HCT116 (cell line): ENCODE measurements around the gene OR8K3. TPM values are rescaled to one million over a fixed set of nuclear protein-coding genes. Genes with fewer than 3 reads are reported as not detected.

Experiments used
- ATAC-seq: fragments of 200-7000 bp; cut with Tn5 transposase; 2 replicates; pipeline ENCODE4 v1.9.1; 2020; ENCODE audit warnings: mild to moderate bottlenecking, moderate library complexity
- BruUV-seq: library from RNA; stranded (reverse); fragments of 400-500 nt; replicated peaks from 2 replicates; lab custom pipeline; 2021; lab: Mats Ljungman, UMichigan
- CTCF ChIA-PET: fragments of 300-600 bp; sonication (Branson Sonifier 250); formaldehyde crosslinking; loops from one replicate; lab custom pipeline; 2021; ENCODE audit warnings: antibody characterized with exemption; lab: Charles Lee
- POLR2A ChIA-PET: fragments of 300-600, 350-600 bp; sonication (Branson Sonifier 250); formaldehyde crosslinking; loops from one replicate; lab custom pipeline; 2021; ENCODE audit warnings: antibody characterized with exemption; lab: Charles Lee
- RAD21 ChIA-PET, 2 experiments: fragments of 300-600 bp; sonication (Branson Sonifier 250); formaldehyde crosslinking; loops; one replicate each; lab custom pipeline; 2023; ENCODE audit warnings: low total read pairs in 2 of 2; ENCODE audit not compliant: uncharacterized antibody in 2 of 2, unreplicated experiment in 2 of 2, low non-redundant PET in 1 of 2; lab: Charles Lee
- DNase-seq: peaks from one replicate; pipeline ENCODE4 v3.0.0-alpha.2; 2010; ENCODE audit warnings: low read depth, low spot score
- H2AFZ ChIP-seq: fragments of 200-600 bp; shearing (Covaris generic), sonication (generic); 2 replicates; pipeline ENCODE4 v1.6.1; 2017; ENCODE audit warnings: low read depth, mixed run types, mixed read lengths, antibody characterized with exemption, low read length; ENCODE audit not compliant: poor library complexity, severe bottlenecking
- H3K27ac ChIP-seq: 2 replicates; pipeline ENCODE4 v1.5.1; 2012; ENCODE audit warnings: low read depth, low read length
- H3K27me3 ChIP-seq: fragments of 200-600 bp; sonication (generic); 2 replicates; pipeline ENCODE4 v1.6.1; 2016; ENCODE audit warnings: mixed run types, low read length, mixed read lengths; ENCODE audit not compliant: insufficient read depth
- H3K36me3 ChIP-seq, 2 experiments: fragments of 200-500 bp in 1 of 2; fragments of 200-600 bp in 1 of 2; sonication (Bioruptor generic) in 1 of 2; sonication (generic) in 1 of 2; 2 replicates each; pipeline versions ENCODE4 v1.5.1 to v1.6.1; 2014 to 2016; ENCODE audit warnings: low read length in 2 of 2, inconsistent platforms in 1 of 2, mixed read lengths in 1 of 2, mixed run types in 1 of 2; ENCODE audit not compliant: insufficient read depth in 2 of 2, control insufficient read depth in 1 of 2
- H3K4me1 ChIP-seq, 2 experiments: fragments of 200-600 bp in 1 of 2; sonication (generic) in 1 of 2; 2 replicates each; pipeline versions ENCODE4 v1.5.1 to v1.6.1; 2012 to 2017; ENCODE audit warnings: low read length in 2 of 2, inconsistent platforms in 1 of 2, mild to moderate bottlenecking in 1 of 2, mixed read lengths in 1 of 2, mixed run types in 1 of 2, moderate library complexity in 1 of 2; ENCODE audit not compliant: insufficient read depth in 2 of 2, control insufficient read depth in 1 of 2
- H3K4me2 ChIP-seq: fragments of 200-600 bp; sonication (generic); 2 replicates; pipeline ENCODE4 v1.6.1; 2017; ENCODE audit warnings: mixed run types, low read length, mixed read lengths
- H3K4me3 ChIP-seq, 2 experiments: fragments of 200-600 bp in 1 of 2; sonication (generic) in 1 of 2; replicated peaks in 1 of 2; 2 replicates each; pipeline ENCODE4 v1.5.1; 2011 to 2016; ENCODE audit warnings: low read length in 2 of 2, control low read depth in 1 of 2, low read depth in 1 of 2, mild to moderate bottlenecking in 1 of 2, mixed read lengths in 1 of 2, mixed run types in 1 of 2
- H3K79me2 ChIP-seq: fragments of 200-600 bp; sonication (generic); 2 replicates; pipeline ENCODE4 v1.6.1; 2017; ENCODE audit warnings: mild to moderate bottlenecking, mixed run types, low read length, moderate library complexity, mixed read lengths; ENCODE audit not compliant: insufficient read depth
- H3K9ac ChIP-seq: fragments of 200-600 bp; sonication (generic); 2 replicates; pipeline ENCODE4 v1.6.1; 2016; ENCODE audit warnings: low read length, mixed read lengths
- H3K9me2 ChIP-seq: fragments of 200-600 bp; sonication (generic), shearing (Covaris generic); 2 replicates; pipeline ENCODE4 v1.6.1; 2017; ENCODE audit warnings: mixed run types, mild to moderate bottlenecking, moderate library complexity; ENCODE audit not compliant: insufficient read depth
- H3K9me3 ChIP-seq, 2 experiments: fragments of 200-500 bp in 1 of 2; fragments of 200-600 bp in 1 of 2; sonication (Bioruptor generic) in 1 of 2; sonication (generic) in 1 of 2; 2 replicates each; pipeline ENCODE4 v1.6.1; 2014 to 2017; ENCODE audit warnings: low read length in 2 of 2, mixed read lengths in 2 of 2, inconsistent platforms in 1 of 2, low read depth in 1 of 2, mild to moderate bottlenecking in 1 of 2, mixed run types in 1 of 2, moderate library complexity in 1 of 2; ENCODE audit not compliant: control insufficient read depth in 1 of 2, insufficient read depth in 1 of 2
- H4K20me1 ChIP-seq: fragments of 200-600 bp; sonication (generic), shearing (Covaris generic); 2 replicates; pipeline ENCODE4 v1.6.1; 2017; ENCODE audit warnings: mixed run types, mild to moderate bottlenecking, moderate library complexity; ENCODE audit not compliant: insufficient read depth
- EGR1 ChIP-seq: IDR thresholded peaks from 2 replicates; pipeline ENCODE4 v1.6.1; 2012; ENCODE audit warnings: low read depth
- EZH2 ChIP-seq: fragments of 200-600 bp; sonication (generic); IDR thresholded peaks from 2 replicates; pipeline ENCODE4 v1.6.1; 2017; ENCODE audit warnings: antibody characterized with exemption, mixed run types
- FOSL1 ChIP-seq: IDR thresholded peaks from 2 replicates; pipeline ENCODE4 v1.6.1; 2012; ENCODE audit warnings: low read depth
- JUND ChIP-seq: IDR thresholded peaks from 2 replicates; pipeline ENCODE4 v1.6.1; 2012
- RAD21 ChIP-seq: IDR thresholded peaks from 2 replicates; pipeline ENCODE4 v1.6.1; 2012; ENCODE audit warnings: low read depth, mild to moderate bottlenecking
- REST ChIP-seq: IDR thresholded peaks from 2 replicates; pipeline ENCODE4 v1.6.1; 2012; ENCODE audit warnings: low read depth
- TCF7L2 ChIP-seq: IDR thresholded peaks from 2 replicates; pipeline ENCODE4 v1.7.0; 2011; ENCODE audit warnings: borderline replicate concordance, inconsistent platforms; ENCODE audit not compliant: insufficient read depth, insufficient read length; ENCODE audit errors: extremely low read depth
- ZFX ChIP-seq: fragments of 450-650 bp; IDR thresholded peaks from 2 replicates; pipeline ENCODE4 v1.6.1; 2017
- ZNF274 ChIP-seq: fragments of 200-500 bp; sonication (Bioruptor generic); IDR thresholded peaks from 2 replicates; pipeline ENCODE4 v1.6.1; 2014; ENCODE audit warnings: mild to moderate bottlenecking, low read depth, low read length, inconsistent platforms
- intact Hi-C: fragments of 100-400 bp; cut with micrococcal nuclease; formaldehyde crosslinking; loops from 2 replicates; pipeline ENCODE4 v1.10.0; 2022
- total RNA-seq: library from RNA; stranded (reverse); gene quantifications from one replicate; pipeline ENCODE4 v1.2.1, GENCODE V29; 2021; ENCODE audit not compliant: unreplicated experiment

Gene OR8K3
- total RNA-seq, 1 experiment from 2014 or later, result not detected

DNA sequence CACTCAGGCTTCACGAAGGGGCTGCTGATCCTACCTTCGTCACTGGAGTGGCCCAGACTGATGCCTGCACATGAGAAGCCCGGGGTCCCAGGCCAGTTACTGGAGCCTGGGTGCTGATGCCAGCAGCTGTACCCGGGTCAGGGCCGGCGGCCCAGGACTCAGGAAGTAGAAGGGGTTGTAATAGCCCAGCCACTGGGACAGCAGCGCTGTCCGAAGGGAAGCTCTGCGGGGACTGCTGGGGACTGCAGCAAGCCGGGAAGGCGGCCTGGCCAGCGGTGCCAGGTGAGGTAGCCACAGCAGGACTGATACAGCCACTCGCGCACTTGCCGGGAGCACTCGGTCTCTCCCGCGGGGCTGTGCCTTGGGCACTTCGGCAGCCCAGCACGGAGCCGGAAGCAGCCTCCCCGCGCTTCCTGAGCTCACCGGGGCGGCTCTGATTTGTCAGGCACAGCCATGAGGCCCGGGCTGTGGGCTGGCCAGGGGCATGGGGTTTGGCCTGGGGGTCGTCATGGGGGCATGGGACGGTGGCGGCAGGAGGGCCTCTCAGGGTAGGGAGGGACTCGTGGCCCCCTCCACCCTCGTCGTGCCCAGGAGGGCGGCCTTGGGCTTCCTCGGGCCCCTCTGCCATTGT, 17.0 kb downstream of the OR8K3 start:
- H3K27me3 ChIP-seq, result no peaks in the 10 kb centered on the region
- H3K4me2 ChIP-seq, result no peak overlapping the region
- H3K9me3 ChIP-seq, result peaks cover 0 to 8% of the 10 kb centered on the region in 2 experiments; a peak in 2 of 4 replicates
- TF ChIP-seq ZNF274, result no peak
- H2AFZ ChIP-seq, result no peak overlapping the region
- intact Hi-C loops, result no loop called here
- no peak overlapping the region for H3K27ac ChIP-seq
- H3K4me1 ChIP-seq, result no peaks in the 10 kb centered on the region
- DNase-seq, result no peak
- CTCF ChIA-PET, result no interaction called here
- no peak for ATAC-seq
- H3K4me3 ChIP-seq, result no peak overlapping the region
- H3K9ac ChIP-seq, result no peak overlapping the region
- no TSS peak for BruUV-seq
- no peaks in the 10 kb centered on the region for H3K79me2 ChIP-seq
- no peaks in the 10 kb centered on the region for H4K20me1 ChIP-seq
- no peaks in the 10 kb centered on the region for H3K36me3 ChIP-seq
- POLR2A ChIA-PET, result no interaction called here
- no peaks in the 10 kb centered on the region for H3K9me2 ChIP-seq
- RAD21 ChIA-PET, result no interaction called here

DNA sequence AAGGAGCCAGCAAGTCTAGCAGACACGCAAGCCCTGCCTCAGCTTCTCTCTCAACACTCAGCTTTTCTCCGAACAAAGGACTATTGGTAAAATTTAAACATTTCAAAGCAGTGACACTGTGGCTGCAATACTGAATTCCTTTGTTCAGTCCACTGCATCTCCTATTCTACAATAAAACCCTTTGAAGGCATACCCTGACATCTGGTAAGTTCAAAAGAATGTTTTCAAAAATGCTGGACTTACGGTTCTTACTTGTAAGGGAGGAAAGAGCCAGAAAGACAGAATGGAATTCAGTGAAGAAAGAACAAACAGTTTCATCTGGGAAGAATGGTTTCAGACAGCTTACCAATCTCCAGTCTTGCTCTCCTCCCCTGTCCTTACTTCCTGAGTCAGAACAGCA, 18.2 kb downstream of the OR8K3 start:
- Histone ChIP-seq H3K4me1 (no peaks in the 10 kb centered on the region), H3K27ac (no peak overlapping the region), H3K27me3 (no peaks in the 10 kb centered on the region), H3K9me2 (no peaks in the 10 kb centered on the region), H3K36me3 (no peaks in the 10 kb centered on the region), H3K4me3 (no peak overlapping the region), H3K79me2 (no peaks in the 10 kb centered on the region), H2AFZ (no peak overlapping the region), H3K9me3 (peaks cover 0 to 8% of the 10 kb centered on the region in 2 experiments; a peak in 2 of 4 replicates), H3K4me2 (no peak overlapping the region), H3K9ac (no peak overlapping the region), H4K20me1 (no peaks in the 10 kb centered on the region)
- ChIA-PET POLR2A (no interaction called here), CTCF (no interaction called here), RAD21 (no interaction called here)
- no peak for DNase-seq
- BruUV-seq, result no TSS peak
- intact Hi-C loops, result no loop called here
- no peak for TF ChIP-seq EZH2
- TF ChIP-seq EGR1, result no peak
- TF ChIP-seq ZFX, result no peak
- TF ChIP-seq RAD21, result no peak
- TF ChIP-seq TCF7L2, result no peak
- no peak for TF ChIP-seq FOSL1
- TF ChIP-seq REST, result no peak
- no peak for TF ChIP-seq JUND
- TF ChIP-seq, all 23 proteins: peak for 0
- no peak for ATAC-seq
